ENCODE measurements around the gene FICD.

GRCh38 chr12:108519558-108519957 lies 4.5 kb downstream of the FICD start:
- TF ChIP-seq POLR2AphosphoS5 (IDR thresholded peaks at IDR 0.05): no peak
- TF ChIP-seq CTCF (IDR thresholded peaks at IDR 0.05): no peak

Data from prostate gland (tissue), 2 donors.